HepG2 (cell line): ENCODE data around the gene NDRG2. TPM values are rescaled to one million over a fixed set of nuclear protein-coding genes. Genes with fewer than 3 reads are reported as not detected.

ENCODE experiments used
- ARID5B ChIP-seq: IDR thresholded peaks from 2 replicates; pipeline ENCODE4 v1.4.0; 2020; ENCODE audit warnings: mild to moderate bottlenecking, missing genetic modification reagents
- BORCS8-MEF2B ChIP-seq: sonication (generic); formaldehyde crosslinking; IDR thresholded peaks from 2 replicates; pipeline ENCODE4 v1.8.0; 2022; ENCODE audit warnings: mild to moderate bottlenecking, missing genetic modification reagents
- ELF3 ChIP-seq: IDR thresholded peaks from 2 replicates; pipeline ENCODE4 v1.6.1; 2016; ENCODE audit warnings: missing genetic modification reagents, missing compliant biosample characterization
- FLYWCH1 ChIP-seq: sonication (generic); formaldehyde crosslinking; IDR thresholded peaks from 2 replicates; pipeline ENCODE4 v1.8.1; 2023; ENCODE audit warnings: mild to moderate bottlenecking, missing genetic modification reagents
- FOXM1 ChIP-seq: sonication (generic); formaldehyde crosslinking; IDR thresholded peaks from 2 replicates; pipeline ENCODE4 v1.5.0; 2020; ENCODE audit warnings: missing genetic modification reagents
- FUBP1 ChIP-seq: sonication (generic); formaldehyde crosslinking; IDR thresholded peaks from 2 replicates; pipeline ENCODE4 v1.5.1; 2020; ENCODE audit warnings: missing genetic modification reagents, mild to moderate bottlenecking, borderline replicate concordance
- GATA4 ChIP-seq: sonication (generic); IDR thresholded peaks from 2 replicates; pipeline ENCODE4 v1.6.1; 2016; ENCODE audit warnings: antibody characterized with exemption, low read depth, borderline replicate concordance
- IKZF4 ChIP-seq: sonication (generic); formaldehyde crosslinking; IDR thresholded peaks from 2 replicates; pipeline ENCODE4 v1.5.1; 2020; ENCODE audit warnings: borderline replicate concordance, mild to moderate bottlenecking, low read depth, missing genetic modification reagents; ENCODE audit errors: not compliant biosample characterization
- NFKBIZ ChIP-seq: IDR thresholded peaks from 2 replicates; pipeline ENCODE4 v1.6.1; 2018; ENCODE audit warnings: missing genetic modification reagents, missing compliant biosample characterization
- RFX3 ChIP-seq: IDR thresholded peaks from 2 replicates; pipeline ENCODE4 v1.6.1; 2016; ENCODE audit warnings: missing biosample characterization, missing genetic modification reagents
- RFXANK ChIP-seq: IDR thresholded peaks from 2 replicates; pipeline ENCODE4 v1.6.1; 2016
- SALL1 ChIP-seq: sonication (generic); formaldehyde crosslinking; IDR thresholded peaks from 2 replicates; pipeline ENCODE4 v1.8.0; 2022; ENCODE audit warnings: mild to moderate bottlenecking, missing genetic modification reagents
- TSC22D2 ChIP-seq: sonication (generic); formaldehyde crosslinking; IDR thresholded peaks from 2 replicates; pipeline ENCODE4 v1.5.1; 2020; ENCODE audit warnings: missing genetic modification reagents, mild to moderate bottlenecking, borderline replicate concordance
- XRCC5 ChIP-seq: fragments of 200-400 bp; formaldehyde crosslinking; optimal IDR thresholded peaks from 2 replicates; pipeline ENCODE3; 2017; ENCODE audit warnings: mild to moderate bottlenecking, low read length
- ZMAT3 ChIP-seq: sonication (generic); formaldehyde crosslinking; conservative IDR thresholded peaks from 2 replicates; pipeline ENCODE4 v1.7.0; 2021; ENCODE audit warnings: missing genetic modification reagents
- ZNF552 ChIP-seq: sonication (generic); formaldehyde crosslinking; IDR thresholded peaks from 2 replicates; pipeline ENCODE4 v1.9.0; 2022; ENCODE audit warnings: missing genetic modification reagents, mild to moderate bottlenecking, borderline replicate concordance
- ZNF598 ChIP-seq: sonication (generic); formaldehyde crosslinking; IDR thresholded peaks from 2 replicates; pipeline ENCODE4 v1.5.1; 2020; ENCODE audit warnings: mild to moderate bottlenecking, missing genetic modification reagents, borderline replicate concordance
- polyA plus RNA-seq, 8 experiments: library from polyadenylated mRNA; depleted of rRNA in 3 of 8; stranded (reverse) in 7 of 8; unstranded in 1 of 8; fragments of >200 nt; fragmentation: Illumina TruSeq in 4 of 8; extraction: Trizol in 4 of 8; gene quantifications; 2 replicates each; pipeline versions ENCODE4 v1.2.1 to v1.2.3, GENCODE V29; 2011 to 2016; ENCODE audit warnings: low read depth in 4 of 8, missing spikeins in 1 of 8, mixed read lengths in 1 of 8; ENCODE audit not compliant: insufficient read depth in 1 of 8
- total RNA-seq, 5 experiments: library from RNA; depleted of rRNA; stranded (reverse); fragments of >200 nt; fragmentation: Illumina TruSeq; extraction: Trizol; gene quantifications; 2 replicates each; pipeline ENCODE4 v1.2.3, GENCODE V29; 2016; ENCODE audit warnings: low read depth in 1 of 5
- TF ChIP-seq, protein P1 (sequence below): sonication (generic); formaldehyde crosslinking; IDR thresholded peaks from 2 replicates; pipeline ENCODE4 v1.4.0; 2020; ENCODE audit warnings: mild to moderate bottlenecking, missing genetic modification reagents, borderline replicate concordance

The NDRG2 gene
- total and polyA plus RNA-seq, 2 of the 13 experiments (the other 11 are each of a cell fraction or from before 2014, with no cell fraction given), result 27.2 to 189 TPM

DNA sequence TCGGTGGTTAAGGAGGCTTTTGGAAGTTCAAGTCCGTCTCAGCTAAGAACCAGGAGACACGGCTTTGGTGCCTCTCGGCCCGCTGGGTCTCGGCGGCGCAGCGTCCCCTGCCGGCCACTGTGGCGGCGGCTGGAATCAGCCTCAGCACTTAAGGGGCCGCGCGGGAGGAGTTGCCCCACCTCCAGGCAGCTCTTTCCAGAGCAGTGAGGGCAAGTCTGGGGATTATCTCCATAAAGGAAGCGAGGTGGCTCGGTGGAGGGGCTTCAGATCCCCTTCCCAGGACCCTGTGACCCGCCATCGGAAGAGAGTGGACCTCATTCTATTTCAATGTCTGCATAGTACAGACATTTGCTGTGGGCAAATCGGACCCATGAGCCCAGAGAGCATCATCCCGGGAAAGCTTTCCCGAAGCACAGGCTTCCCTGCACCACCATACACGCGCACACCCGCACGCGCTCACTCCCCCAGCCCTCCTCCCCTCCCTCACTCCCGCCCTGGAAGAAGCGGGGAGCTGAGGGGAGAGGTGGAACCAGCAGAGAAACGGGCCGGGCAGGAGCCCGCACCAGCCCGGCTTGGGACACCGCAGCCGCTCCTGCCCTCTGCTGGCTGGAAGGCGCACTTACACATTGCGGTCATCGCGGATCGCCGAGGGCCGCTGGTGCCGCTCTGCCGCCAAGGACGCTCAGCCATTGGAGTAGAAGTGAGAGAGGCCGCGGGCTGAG, 53.7 kb downstream of the NDRG2 start (continued):
- TF ChIP-seq ARID5B (CRISPR knock-in tag), result peak; percentile 44; the same call in 1 of the 2 replicates
- TF ChIP-seq ZMAT3, result no peak
- TF ChIP-seq RFXANK (CRISPR knock-in tag), result no peak
- peak; percentile 23; the same call in 1 of the 2 replicates for TF ChIP-seq ELF3
- no peak for TF ChIP-seq FLYWCH1
- TF ChIP-seq FOXM1 (CRISPR knock-in tag), result no peak
- TF ChIP-seq RFX3 (CRISPR knock-in tag), result no peak
- TF ChIP-seq TSC22D2, result peak; percentile 88; the same call in 1 of the 2 replicates
- TF ChIP-seq BORCS8-MEF2B, result peak; percentile 12
- TF ChIP-seq FUBP1, result 0 out of 2 replicates have a peak, but pooled peaks have one; percentile 5
- TF ChIP-seq NFKBIZ (CRISPR knock-in tag), result no peak
- TF ChIP-seq, protein P1, sequence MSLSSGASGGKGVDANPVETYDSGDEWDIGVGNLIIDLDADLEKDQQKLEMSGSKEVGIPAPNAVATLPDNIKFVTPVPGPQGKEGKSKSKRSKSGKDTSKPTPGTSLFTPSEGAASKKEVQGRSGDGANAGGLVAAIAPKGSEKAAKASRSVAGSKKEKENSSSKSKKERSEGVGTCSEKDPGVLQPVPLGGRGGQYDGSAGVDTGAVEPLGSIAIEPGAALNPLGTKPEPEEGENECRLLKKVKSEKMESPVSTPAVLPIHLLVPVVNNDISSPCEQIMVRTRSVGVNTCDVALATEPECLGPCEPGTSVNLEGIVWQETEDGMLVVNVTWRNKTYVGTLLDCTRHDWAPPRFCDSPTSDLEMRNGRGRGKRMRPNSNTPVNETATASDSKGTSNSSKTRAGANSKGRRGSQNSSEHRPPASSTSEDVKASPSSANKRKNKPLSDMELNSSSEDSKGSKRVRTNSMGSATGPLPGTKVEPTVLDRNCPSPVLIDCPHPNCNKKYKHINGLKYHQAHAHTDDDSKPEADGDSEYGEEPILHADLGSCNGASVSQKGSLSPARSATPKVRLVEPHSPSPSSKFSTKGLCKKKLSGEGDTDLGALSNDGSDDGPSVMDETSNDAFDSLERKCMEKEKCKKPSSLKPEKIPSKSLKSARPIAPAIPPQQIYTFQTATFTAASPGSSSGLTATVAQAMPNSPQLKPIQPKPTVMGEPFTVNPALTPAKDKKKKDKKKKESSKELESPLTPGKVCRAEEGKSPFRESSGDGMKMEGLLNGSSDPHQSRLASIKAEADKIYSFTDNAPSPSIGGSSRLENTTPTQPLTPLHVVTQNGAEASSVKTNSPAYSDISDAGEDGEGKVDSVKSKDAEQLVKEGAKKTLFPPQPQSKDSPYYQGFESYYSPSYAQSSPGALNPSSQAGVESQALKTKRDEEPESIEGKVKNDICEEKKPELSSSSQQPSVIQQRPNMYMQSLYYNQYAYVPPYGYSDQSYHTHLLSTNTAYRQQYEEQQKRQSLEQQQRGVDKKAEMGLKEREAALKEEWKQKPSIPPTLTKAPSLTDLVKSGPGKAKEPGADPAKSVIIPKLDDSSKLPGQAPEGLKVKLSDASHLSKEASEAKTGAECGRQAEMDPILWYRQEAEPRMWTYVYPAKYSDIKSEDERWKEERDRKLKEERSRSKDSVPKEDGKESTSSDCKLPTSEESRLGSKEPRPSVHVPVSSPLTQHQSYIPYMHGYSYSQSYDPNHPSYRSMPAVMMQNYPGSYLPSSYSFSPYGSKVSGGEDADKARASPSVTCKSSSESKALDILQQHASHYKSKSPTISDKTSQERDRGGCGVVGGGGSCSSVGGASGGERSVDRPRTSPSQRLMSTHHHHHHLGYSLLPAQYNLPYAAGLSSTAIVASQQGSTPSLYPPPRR, result peak; percentile 46
- no peak for TF ChIP-seq GATA4
- peak; percentile 67 for TF ChIP-seq SALL1
- peak; percentile 79 for TF ChIP-seq XRCC5
- peak; percentile 94 for TF ChIP-seq IKZF4 (CRISPR knock-in tag)
- TF ChIP-seq ZNF598 (CRISPR knock-in tag), result peak; percentile 90; the same call in 1 of the 2 replicates
- no peak for TF ChIP-seq ZNF552 (CRISPR knock-in tag)
